ENCODE measurements around the gene RPS15A.
"Not testable (repeated sequence)": the region's sequence is repeated elsewhere in the genome, so short reads cannot be mapped to it uniquely, and the experiment has no call there.

RPS15A gene

DNA sequence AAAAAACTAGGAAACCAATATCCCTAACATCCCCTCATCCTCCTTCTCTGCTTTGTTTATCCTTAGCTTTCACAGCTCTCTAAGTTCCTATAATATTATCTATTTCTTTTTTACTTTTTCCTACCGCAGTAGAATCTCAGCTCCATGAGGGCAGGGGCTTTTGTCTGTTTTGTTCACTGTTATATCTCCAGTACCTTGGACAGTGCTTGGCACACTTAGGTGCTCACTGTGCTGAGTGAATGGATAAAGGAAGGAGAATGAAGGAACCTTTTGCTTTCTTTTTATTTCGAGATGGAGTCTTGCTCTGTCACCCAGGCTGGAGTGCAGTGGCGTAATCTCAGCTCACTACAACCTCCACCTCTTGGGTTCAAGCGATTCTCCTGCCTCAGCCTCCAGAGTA is 51.4 kb downstream of the RPS15A start:
- not testable (repeated sequence) for DNase-seq

DNA sequence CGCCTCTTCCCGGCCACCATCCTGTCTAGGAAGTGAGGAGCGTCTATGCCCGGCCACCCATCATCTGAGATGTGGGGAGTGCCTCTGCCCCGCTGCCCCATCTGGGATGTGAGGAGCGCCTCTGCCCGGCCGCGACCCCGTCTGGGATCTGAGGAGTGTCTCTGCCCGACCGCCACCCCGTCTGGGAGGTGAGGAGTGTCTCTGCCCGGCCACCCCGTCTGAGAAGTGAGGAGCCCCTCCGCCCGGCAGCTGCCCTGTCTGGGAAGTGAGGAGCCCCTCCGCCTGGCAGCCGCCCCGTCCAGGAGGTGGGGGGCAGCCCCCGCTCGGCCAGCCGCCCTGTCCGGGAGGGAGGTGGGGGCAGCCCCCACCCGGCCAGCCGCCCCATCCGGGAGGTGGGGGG is 55.9 kb downstream of the RPS15A start:
- not testable (repeated sequence) for DNase-seq

Measured in DMS79 (cell line).